ENCODE measurements around the gene COBL.

Gene COBL

GRCh38 chr7:51242881-51243518 is 73.6 kb downstream of the COBL start:
- no peak overlapping the region for H3K4me3 ChIP-seq (ENCODE audit: low read length)
- no peak for TF ChIP-seq CTCF (IDR thresholded peaks at IDR 0.05; ENCODE audit: insufficient read depth, low read depth, low read length, missing control alignments)
- no peak for DNase-seq (ENCODE audit: low read depth)

- no peak overlapping the region for H3K4me3 ChIP-seq (ENCODE audit: low read length)
- TF ChIP-seq CTCF (IDR thresholded peaks at IDR 0.05; ENCODE audit: insufficient read depth, low read depth, low read length, missing control alignments): no peak
- DNase-seq (ENCODE audit: low read depth): no peak
Measured at GRCh38 chr7:51242007-51242691, 74.5 kb downstream of the COBL start.

GRCh38 chr7:51240868-51241267 is 75.7 kb downstream of the COBL start:
- TF ChIP-seq CTCF (IDR thresholded peaks at IDR 0.05; ENCODE audit: insufficient read depth, low read depth, low read length, missing control alignments): no peak

GRCh38 chr7:51239691-51240090 is 76.9 kb downstream of the COBL start:
- DNase-seq (ENCODE audit: low read depth): no peak
- no peak for TF ChIP-seq CTCF (IDR thresholded peaks at IDR 0.05; ENCODE audit: insufficient read depth, low read depth, low read length, missing control alignments)
- no peak overlapping the region for H3K4me3 ChIP-seq (ENCODE audit: low read length)

More at GRCh38 chr7:51240868-51241267, 75.7 kb downstream of the COBL start:
- no peak for DNase-seq (ENCODE audit: low read depth)
- H3K4me3 ChIP-seq (ENCODE audit: low read length): no peak overlapping the region

- no peak overlapping the region for H3K4me3 ChIP-seq (ENCODE audit: low read length)
- no peak for DNase-seq (ENCODE audit: low read depth)
- TF ChIP-seq CTCF (IDR thresholded peaks at IDR 0.05; ENCODE audit: insufficient read depth, low read depth, low read length, missing control alignments): no peak
Measured at GRCh38 chr7:51238981-51239495, 77.6 kb downstream of the COBL start.

- no peak for DNase-seq (ENCODE audit: low read depth)
- H3K4me3 ChIP-seq (ENCODE audit: low read length): no peak overlapping the region
- no peak for TF ChIP-seq CTCF (IDR thresholded peaks at IDR 0.05; ENCODE audit: insufficient read depth, low read depth, low read length, missing control alignments)
Measured at GRCh38 chr7:51237446-51238133, 79.0 kb downstream of the COBL start.
